ENCODE data around the gene TTLL1. TPM values are rescaled to one million over a fixed set of nuclear protein-coding genes. Genes with fewer than 3 reads are reported as not detected.

TTLL1 gene
- total and polyA plus RNA-seq, 9 of the 15 experiments (the other 6 are each of a cell fraction or from before 2014, with no cell fraction given), result 0.06 to 0.85 (median 0.17) TPM

- TF ChIP-seq ID3 (CRISPR knock-in tag; IDR thresholded peaks at IDR 0.05), result no peak
- 0 out of 2 replicates have a peak, but pooled peaks have one; percentile 39 for TF ChIP-seq ID3 (tag; IDR thresholded peaks at IDR 0.05)
- TF ChIP-seq IRF1 (CRISPR knock-in tag; IDR thresholded peaks at IDR 0.05; ENCODE audit: borderline replicate concordance), result no peak
- 0 out of 2 replicates have a peak, but pooled peaks have one; percentile 14 for TF ChIP-seq GABPB1 (CRISPR knock-in tag; IDR thresholded peaks at IDR 0.05)
- no peak for TF ChIP-seq CREB5 (CRISPR knock-in tag; IDR thresholded peaks at IDR 0.05)
- no peak for TF ChIP-seq PHB2 (IDR thresholded peaks at IDR 0.05; ENCODE audit: low read depth)
- no peak for TF ChIP-seq FOXJ3 (CRISPR knock-in tag; IDR thresholded peaks at IDR 0.05)
- TF ChIP-seq PTBP1 (IDR thresholded peaks at IDR 0.05; ENCODE audit: low read depth, low read length), result no peak
- no peak for TF ChIP-seq RBM17 (IDR thresholded peaks at IDR 0.05; ENCODE audit: borderline replicate concordance, low read depth, low read length)
- no peak for TF ChIP-seq HCFC1 (IDR thresholded peaks at IDR 0.05; ENCODE audit: low read depth, low read length)
- no peak for TF ChIP-seq ZBTB5 (IDR thresholded peaks at IDR 0.05)
- TF ChIP-seq ZNF217 (CRISPR knock-in tag; IDR thresholded peaks at IDR 0.05), result no peak
- TF ChIP-seq ARNT (IDR thresholded peaks at IDR 0.05), result peak in 1 of 2 experiments; percentile 33; a peak in 1 of 4 replicates
- no peak for TF ChIP-seq ZNF57 (CRISPR knock-in tag; IDR thresholded peaks at IDR 0.05)
- peak; percentile 59 for TF ChIP-seq ZFX (CRISPR knock-in tag; IDR thresholded peaks at IDR 0.05)
- no peak for TF ChIP-seq MAFF (IDR thresholded peaks at IDR 0.05; ENCODE audit: low read length)
- TF ChIP-seq RFX5 (IDR thresholded peaks at IDR 0.05; ENCODE audit: low read depth, low read length), result no peak
- no peak for TF ChIP-seq BRD9 (IDR thresholded peaks at IDR 0.05; ENCODE audit: low read depth, partially characterized antibody)
- no peak for TF ChIP-seq ZC3H4 (CRISPR knock-in tag; IDR thresholded peaks at IDR 0.05; ENCODE audit: borderline replicate concordance)
- no peak for TF ChIP-seq ZNF639 (CRISPR knock-in tag; conservative IDR thresholded peaks at IDR 0.05 in 1 of 2, IDR thresholded peaks at IDR 0.05 in 1 of 2)
- no peak for TF ChIP-seq KDM4B (IDR thresholded peaks at IDR 0.05; ENCODE audit: borderline replicate concordance in 2 of 2, low read depth in 1 of 2)
Observed at GRCh38 chr22:43014869-43015676, 74.1 kb downstream of the TTLL1 start, which contains the start of gene PACSIN2 (continued).

Measured in K562 (cell line).